HG02798 (cell line): Measurements from ENCODE around the gene PLSCR4.
"Not testable (repeated sequence)": the region's sequence is repeated elsewhere in the genome, so short reads cannot be mapped to it uniquely, and the experiment has no call there.

Experiments used
- ATAC-seq: cut with Tn5 transposase; IDR thresholded peaks from one replicate; pipeline ENCODE4 v1.9.1; 2021; ENCODE audit warnings: mild to moderate bottlenecking; ENCODE audit not compliant: unreplicated experiment, poor library complexity

The PLSCR4 gene

GRCh38 chr3:146249921-146250320 lies 984 bp downstream of the PLSCR4 start:
- no peak for ATAC-seq

DNA sequence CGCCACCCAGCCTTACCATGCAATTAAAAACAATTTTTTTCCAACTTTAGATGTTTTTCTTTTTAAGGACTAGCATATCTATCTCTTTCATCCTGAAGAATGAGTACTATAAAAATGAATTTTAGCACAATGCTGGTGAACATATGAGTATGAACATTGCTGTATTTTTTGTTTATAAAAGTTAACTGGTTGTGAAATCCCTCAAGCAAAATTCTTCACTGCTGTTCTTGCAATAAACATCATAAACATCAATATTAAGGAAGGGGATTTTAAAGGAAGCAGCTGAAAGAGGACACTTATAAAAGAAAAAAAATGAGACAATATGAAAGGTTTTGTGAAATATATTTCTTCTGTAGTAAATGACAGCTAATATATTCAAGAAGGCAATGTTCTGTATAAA lies 3.0 kb downstream of the PLSCR4 start:
- ATAC-seq, result no peak

DNA sequence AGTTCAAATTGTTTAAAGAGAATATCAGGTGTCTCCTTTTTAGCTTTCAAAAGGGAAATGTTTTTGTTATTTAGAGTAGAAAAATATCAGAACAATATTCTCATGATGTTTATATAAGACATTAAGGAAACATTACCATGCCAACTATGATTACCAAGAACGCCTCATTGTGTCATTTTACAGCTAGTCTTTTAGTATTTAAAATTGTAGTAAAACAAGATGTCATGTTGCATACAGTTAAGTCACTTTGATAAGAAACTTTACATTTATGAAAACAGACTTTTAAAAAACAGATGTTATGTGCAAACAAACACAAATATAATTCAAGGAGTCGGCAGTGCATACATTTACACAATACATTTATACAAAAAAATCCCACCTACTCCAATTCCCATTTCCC lies 4.4 kb downstream of the PLSCR4 start:
- ATAC-seq, result no peak

DNA sequence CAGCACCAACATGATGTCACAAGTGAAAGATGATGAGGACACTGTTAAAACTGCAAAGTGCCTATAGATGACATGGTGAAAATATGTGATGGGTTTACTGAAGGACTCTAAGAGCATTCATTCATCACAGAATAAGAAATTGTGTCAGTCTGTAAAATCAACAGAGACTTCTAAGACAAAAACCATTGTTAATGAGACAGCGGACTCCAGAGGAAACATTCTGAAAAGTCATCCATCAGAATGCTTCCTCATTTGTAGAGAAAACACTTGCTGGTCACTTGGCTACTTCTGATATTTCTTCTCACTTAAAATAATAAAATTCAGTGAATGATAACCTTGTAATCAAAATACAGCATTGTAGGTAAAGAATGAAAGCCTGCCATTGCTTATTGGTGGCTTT lies 7.3 kb downstream of the PLSCR4 start:
- ATAC-seq, result no peak

DNA sequence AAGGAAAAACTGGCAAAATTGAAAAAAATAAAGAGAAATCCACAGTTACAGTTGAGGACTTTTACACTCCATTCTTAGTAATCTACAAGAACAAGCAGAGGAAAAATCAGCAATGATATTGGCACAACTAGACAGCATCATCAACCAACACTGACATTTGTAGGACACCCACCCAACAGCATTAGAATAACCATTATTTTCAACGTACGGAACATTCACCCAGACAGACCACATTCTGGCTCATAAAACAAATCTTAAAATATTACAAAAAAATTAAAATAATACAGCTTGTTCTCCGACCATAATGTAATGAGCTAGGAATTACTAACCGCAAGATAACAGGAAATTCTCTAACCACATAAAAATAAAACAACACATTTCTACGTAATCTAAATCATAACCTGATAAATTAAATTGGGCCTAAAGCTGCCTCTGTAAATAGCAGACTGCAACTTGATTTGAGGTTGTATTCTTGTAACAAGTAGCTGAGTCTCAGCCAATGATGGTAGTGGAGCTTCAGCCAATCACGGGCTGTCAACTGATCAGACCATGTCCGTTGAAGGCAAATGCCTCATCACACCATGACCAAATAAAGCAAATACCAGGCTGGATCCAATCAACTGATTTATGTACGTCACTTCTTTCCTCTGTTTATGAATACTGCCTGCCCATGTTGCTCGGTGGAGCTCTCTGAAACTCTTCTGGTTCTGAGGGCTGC lies 9.2 kb downstream of the PLSCR4 start:
- no peak for ATAC-seq

GRCh38 chr3:146233487-146233886 lies 17.4 kb downstream of the PLSCR4 start:
- ATAC-seq, result no peak

DNA sequence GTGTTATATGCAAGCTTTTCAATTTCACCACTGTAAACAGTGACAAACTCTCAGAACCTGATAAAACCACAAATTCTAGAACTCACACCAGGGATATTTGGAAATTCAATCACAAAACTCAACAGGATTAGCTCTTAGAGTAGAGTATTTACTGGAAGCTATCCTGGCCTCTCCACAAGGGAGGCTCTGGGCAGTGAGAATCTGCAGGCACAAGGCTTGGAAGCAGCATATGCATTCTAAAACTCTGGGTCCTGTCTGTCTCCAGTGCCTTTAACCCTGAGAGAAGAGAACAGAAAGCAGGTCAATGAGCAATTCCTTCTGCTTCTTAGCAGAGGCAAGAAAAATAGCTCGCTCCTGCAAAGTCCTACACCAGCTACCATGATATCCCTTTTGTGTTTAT lies 23.4 kb downstream of the PLSCR4 start:
- ATAC-seq, result no peak

- ATAC-seq, result no peak
Measured at GRCh38 chr3:146226881-146227280, 24.0 kb downstream of the PLSCR4 start.

- not testable (repeated sequence) for ATAC-seq
Measured at GRCh38 chr3:146225458-146225857, 25.4 kb downstream of the PLSCR4 start.

DNA sequence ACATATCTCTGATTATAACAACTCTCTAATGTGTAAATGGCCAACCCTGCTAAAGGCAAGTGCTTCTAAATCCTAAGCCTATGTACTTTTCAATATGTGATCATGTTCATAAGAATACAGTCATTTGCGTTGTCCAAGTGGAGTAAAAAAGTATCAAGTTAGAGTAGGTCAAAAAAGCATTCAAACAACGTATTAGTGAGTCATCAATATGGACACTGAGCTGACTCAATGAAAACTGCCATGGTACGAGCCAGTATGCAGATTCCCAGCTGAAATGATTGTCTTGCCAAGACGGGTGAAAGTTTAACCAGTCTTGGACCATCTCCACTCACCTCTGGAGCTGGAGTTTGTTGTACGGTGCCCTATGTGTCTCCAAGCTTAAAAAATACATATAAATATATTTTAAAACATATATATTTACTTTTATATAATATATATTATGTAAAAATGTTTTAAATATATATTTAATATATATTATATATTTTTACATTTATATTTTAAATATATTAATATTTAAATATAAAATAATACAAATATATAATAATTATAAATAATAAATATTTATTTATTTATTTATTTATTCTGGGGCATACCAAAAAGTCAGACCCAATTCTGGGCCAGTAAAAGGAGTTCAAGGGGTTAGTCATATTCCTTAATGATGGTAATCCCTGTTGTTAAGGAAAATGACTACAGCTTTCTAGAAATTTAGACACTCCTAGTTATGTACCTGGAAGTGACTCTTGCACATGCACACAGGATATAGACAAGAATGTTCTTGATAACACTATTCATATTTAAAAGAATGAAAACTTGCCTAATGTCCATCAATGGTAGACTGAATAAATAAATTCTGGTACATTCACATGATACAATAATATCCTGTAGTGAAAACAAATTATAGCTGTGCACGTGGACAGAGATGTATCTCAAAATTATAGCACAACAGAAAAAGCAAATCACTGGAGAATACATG lies 27.2 kb downstream of the PLSCR4 start:
- no peak for ATAC-seq

GRCh38 chr3:146222204-146223046 lies 28.5 kb downstream of the PLSCR4 start:
- no peak for ATAC-seq

DNA sequence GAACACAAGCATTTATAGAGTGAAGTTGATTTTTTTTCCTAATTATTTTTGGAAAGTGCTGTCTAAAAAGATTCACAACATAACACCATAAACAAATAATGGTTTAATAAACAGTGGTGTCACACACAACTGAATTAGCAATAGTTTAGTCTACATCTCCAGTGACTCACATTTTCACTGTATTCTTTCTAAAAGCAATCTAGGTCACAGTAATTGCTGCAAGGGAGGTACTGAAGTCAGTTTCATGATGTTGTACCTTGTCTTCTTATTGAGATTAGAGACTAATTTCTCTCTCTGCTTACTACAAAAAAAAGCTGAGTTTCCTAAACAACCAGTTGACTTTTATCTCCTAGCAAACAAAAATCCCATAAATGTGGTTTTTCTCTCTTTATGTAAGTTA lies 29.6 kb downstream of the PLSCR4 start:
- no peak for ATAC-seq

- ATAC-seq, result peak; percentile 60
Measured at GRCh38 chr3:146218880-146219866, 31.7 kb downstream of the PLSCR4 start.

- ATAC-seq, result no peak
Measured at GRCh38 chr3:146217324-146217723, 33.6 kb downstream of the PLSCR4 start.

DNA sequence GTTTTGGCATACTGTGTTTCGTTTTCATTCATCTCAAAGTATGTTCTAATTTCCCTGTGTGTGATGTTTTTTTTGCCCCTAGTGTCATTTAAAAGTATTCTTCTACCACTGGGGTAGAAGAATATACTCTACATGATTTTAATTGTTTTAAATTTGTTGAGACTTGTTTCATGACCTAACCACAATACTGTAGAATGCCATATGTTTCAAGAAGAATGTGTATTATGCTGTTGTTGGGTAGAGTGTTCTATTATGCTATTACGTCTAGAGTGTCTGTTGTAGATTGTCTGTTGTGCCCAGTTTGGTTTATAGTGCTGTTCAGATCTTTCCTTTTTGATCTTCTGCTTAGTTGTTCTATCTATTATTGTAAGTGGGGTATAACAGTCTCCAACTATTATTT lies 36.4 kb downstream of the PLSCR4 start:
- no peak for ATAC-seq

GRCh38 chr3:146209371-146209770 lies 41.5 kb downstream of the PLSCR4 start:
- no peak for ATAC-seq

- no peak for ATAC-seq
Measured at GRCh38 chr3:146203776-146204175, 47.1 kb downstream of the PLSCR4 start.

DNA sequence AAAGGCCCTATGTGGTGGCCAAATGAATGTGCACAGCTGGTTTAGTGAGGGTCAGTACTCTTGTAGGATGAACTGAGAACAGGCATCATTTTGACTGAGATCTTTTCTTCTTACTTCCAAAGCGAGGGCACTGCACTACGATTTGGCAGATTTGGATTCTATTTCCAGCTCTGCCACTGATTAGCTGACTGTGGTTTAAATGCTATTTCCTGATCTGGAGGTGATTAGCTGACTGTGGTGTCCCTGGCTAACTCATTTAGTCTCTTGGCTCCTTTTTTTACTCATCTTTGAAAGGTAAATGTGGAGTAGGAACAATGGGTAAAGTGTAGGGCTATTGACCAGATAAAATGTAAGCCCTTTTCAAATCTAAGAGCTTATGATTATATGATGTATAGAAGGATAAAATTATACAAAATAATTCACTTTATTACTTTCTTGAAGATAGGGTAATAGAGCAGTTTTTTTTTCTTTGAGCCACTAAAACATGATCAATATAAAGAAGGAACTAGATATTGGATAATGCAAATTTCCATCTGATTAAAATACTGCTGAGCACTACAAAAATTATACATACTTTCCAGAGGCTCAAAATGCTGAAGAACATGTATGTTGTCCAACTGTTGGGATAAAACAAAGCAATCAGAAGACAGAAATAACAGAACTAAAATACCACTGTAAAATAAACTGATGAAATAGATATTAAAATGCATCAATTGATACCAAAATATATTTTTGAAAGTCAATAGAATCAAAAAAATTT lies 50.3 kb downstream of the PLSCR4 start:
- ATAC-seq, result no peak

- no peak for ATAC-seq
Measured at GRCh38 chr3:146199762-146200161, 51.1 kb downstream of the PLSCR4 start.
